Adrenal gland (tissue), 12 donors: ENCODE results near the gene MIEF1. TPM values are rescaled to one million over a fixed set of nuclear protein-coding genes. Genes with fewer than 3 reads are reported as not detected.
A peak's percentile ranks its signal among the peaks of the same experiment; 100 is the strongest.

Experiments used
- DNase-seq, 7 donors: peaks; one replicate each; pipeline ENCODE4 v3.0.0-alpha.2; 2019 to 2020
- H3K27ac ChIP-seq, 5 donors: fragments of 200-600 bp; sonication (generic) in 4 of 5; 1 replicate in 3 of 5; 2 replicates in 2 of 5; pipeline versions ENCODE4 v1.5.1 to v1.8.0; 2016 to 2020; ENCODE audit warnings: mild to moderate bottlenecking in 1 of 5
- H3K27me3 ChIP-seq: fragments of 200-600 bp; 2 replicates; pipeline ENCODE4 v1.8.0; 2021
- H3K36me3 ChIP-seq, 2 donors: fragments of 200-600 bp; replicated peaks in 1 of 2; 1 replicate in 1 of 2; 2 replicates in 1 of 2; pipeline versions ENCODE4 v1.5.1 to v1.8.0; 2018 to 2022
- H3K4me1 ChIP-seq, 2 donors: fragments of 200-600 bp; replicated peaks in 1 of 2; 1 replicate in 1 of 2; 2 replicates in 1 of 2; pipeline versions ENCODE4 v1.5.1 to v1.8.0; 2018 to 2021
- H3K4me3 ChIP-seq, 4 donors: fragments of 200-600 bp; sonication (generic) in 3 of 4; one replicate each; pipeline ENCODE4 v1.5.1; 2016 to 2018
- H3K9me3 ChIP-seq, 3 donors: fragments of 200-600 bp; sonication (generic) in 1 of 3; replicated peaks in 1 of 3; 1 replicate in 2 of 3; 2 replicates in 1 of 3; pipeline versions ENCODE4 v1.5.1 to v1.8.0; 2016 to 2021
- CTCF ChIP-seq, 6 experiments: fragments of 450-650 bp in 4 of 6; fragments of 200-600 bp in 2 of 6; sonication (generic) in 1 of 6; IDR thresholded peaks; 1 replicate in 5 of 6; 2 replicates in 1 of 6; pipeline versions ENCODE4 v1.5.1 to v1.8.0; 2016 to 2021; ENCODE audit warnings: antibody characterized with exemption in 6 of 6, mild to moderate bottlenecking in 2 of 6, moderate library complexity in 1 of 6
- POLR2A ChIP-seq, 2 donors: fragments of 450-650 bp; IDR thresholded peaks; one replicate each; pipeline ENCODE4 v1.6.1; 2017; ENCODE audit warnings: antibody characterized with exemption in 2 of 2, mild to moderate bottlenecking in 2 of 2, moderate library complexity in 1 of 2
- WGBS, 4 donors: extraction: QIAGEN DNeasy Blood & Tissue Kit in 2 of 4; methylation state at CpG; one replicate each; pipeline versions ENCODE4 v1.1.5 to v1.1.7; 2013 to 2017; 5-methylcytosine and 5-hydroxymethylcytosine counted together
- intact Hi-C, 2 donors: fragments of 100-400 bp; cut with DNase I; formaldehyde crosslinking; loops; one replicate each; pipeline versions ENCODE4 v1.14.1 to v1.15.0; 2022 to 2023
- polyA plus RNA-seq, 3 donors: library from polyadenylated mRNA; stranded (reverse); fragments of 200-250 nt in 2 of 3; fragments of 350-450 nt in 1 of 3; fragmentation: Illumina TruSeq in 1 of 3; extraction: RNeasy Lipid Tissue Mini Kit (QIAGEN cat#74804) in 1 of 3; gene quantifications; one replicate each; pipeline ENCODE4 v1.2.3, GENCODE V29; 2013 to 2014
- total RNA-seq, 9 donors: library from RNA; depleted of rRNA in 4 of 9; stranded (reverse); fragments of >200 nt in 4 of 9; fragments of 120-200 nt in 1 of 9; fragmentation: NEBNext Ultra II Directional in 1 of 9; extraction: Animal tissue kit (Norgen Biotek cat#: 25700) in 1 of 9; gene quantifications; one replicate each; pipeline versions ENCODE4 v1.1.0 to v1.2.4, GENCODE V29; 2013 to 2023
- donor health status: healthy with polysubstance abuse.
- donor health status: Bipolar disorder and iron deficiency.
- donor health status: DM: yes; HTN: yes; CAD: no.
- donor health status: DM: no; HTN: no; CAD: no.
- donor health status: DM: no; HTN: no; CAD: no.
- donor health status: DM: yes; HTN: yes; CAD: no.

The MIEF1 gene
- total and polyA plus RNA-seq, 12 donors: 5.1 to 44.2 (median 26.7) TPM

GRCh38 chr22:39518144-39518786 lies 16.2 kb downstream of the MIEF1 start:
- Histone ChIP-seq H3K4me3 (no peak overlapping the region), H3K36me3 (peaks cover 0 to 47% of the 10 kb centered on the region in 2 donors), H3K27me3 (no peaks in the 10 kb centered on the region), H3K27ac (peak overlapping the region in 2 of 5 donors; percentile 98 to 99), H3K9me3 (no peaks in the 10 kb centered on the region), H3K4me1 (peaks cover 20 to 30% of the 10 kb centered on the region in 2 donors)
- TF ChIP-seq POLR2A (IDR thresholded peaks at IDR 0.05) (no peak), CTCF (IDR thresholded peaks at IDR 0.05) (no peak)
- peak in 1 of 7 donors; percentile 11 for DNase-seq
- intact Hi-C loops: loop anchor here in 1 of 2 donors (2.0 to 10.0 kb wide), 2 partner anchors 15 to 173 kb away; partner anchors contain the start of genes MIEF1 and SYNGR1
- 56 to 63% (median 60%) methylated on average over 5 of the region's 5 CpGs for WGBS, 4 donors

- no peak for TF ChIP-seq POLR2A (IDR thresholded peaks at IDR 0.05)
- no peak for TF ChIP-seq CTCF (IDR thresholded peaks at IDR 0.05)
- peak in 2 of 7 donors; percentile 51 to 70 for DNase-seq
- Histone ChIP-seq H3K9me3 (no peaks in the 10 kb centered on the region), H3K27ac (peak overlapping the region; percentile 77 to 99 (median 96)), H3K27me3 (no peaks in the 10 kb centered on the region), H3K4me3 (peak overlapping the region; percentile 60 to 98 (median 78)), H3K36me3 (peaks cover 0 to 45% of the 10 kb centered on the region in 2 donors), H3K4me1 (peaks cover 26 to 38% of the 10 kb centered on the region in 2 donors)
- intact Hi-C loops: loop anchor here in 1 of 2 donors (2.0 to 10.0 kb wide), 2 partner anchors 16 to 174 kb away; partner anchors contain the start of genes MIEF1 and SYNGR1
- 12 to 23% (median 16%) methylated on average over 13 to 24 of the region's 24 CpGs for WGBS, 4 donors
Observed at GRCh38 chr22:39518996-39519680, 17.0 kb downstream of the MIEF1 start.

GRCh38 chr22:39519681-39520225 lies 17.7 kb downstream of the MIEF1 start:
- Histone ChIP-seq H3K4me3 (peak overlapping the region; percentile 68 to 100 (median 92)), H3K36me3 (peaks cover 0 to 45% of the 10 kb centered on the region in 2 donors), H3K4me1 (peaks cover 32 to 45% of the 10 kb centered on the region in 2 donors), H3K9me3 (no peaks in the 10 kb centered on the region), H3K27ac (peak overlapping the region; percentile 94 to 99 (median 98)), H3K27me3 (no peaks in the 10 kb centered on the region)
- TF ChIP-seq CTCF (IDR thresholded peaks at IDR 0.05) (peak in 4 of 6 experiments; percentile 17 to 35 (median 28)), POLR2A (IDR thresholded peaks at IDR 0.05) (peak; percentile 62 to 67)
- 0 to 2% (median 0%) methylated on average over 5 to 47 of the region's 47 CpGs for WGBS, 4 donors
- intact Hi-C loops: loop anchor here (2.0 to 10.0 kb wide), 3 partner anchors 17 to 345 kb away; partner anchors contain the start of genes SYNGR1 (in 2 of the 2) and MIEF1 (in 1 of the 2)
- DNase-seq: peak; percentile 97 to 99 (median 99)
